Fibroblast of the conjunctiva (primary cell): ENCODE data around the gene BAIAP2L2.
"Not testable (repeated sequence)": the region's sequence is repeated elsewhere in the genome, so short reads cannot be mapped to it uniquely, and the experiment has no call there.

Source experiments
- DNase-seq: peaks from one replicate; pipeline ENCODE4 v3.0.0-alpha.2; 2010; ENCODE audit warnings: low read depth

BAIAP2L2 gene

GRCh38 chr22:38037367-38038150 is 72.9 kb downstream of the BAIAP2L2 start:
- not testable (repeated sequence) for DNase-seq

- DNase-seq: no peak
Observed at GRCh38 chr22:38036392-38037062, 74.0 kb downstream of the BAIAP2L2 start.

GRCh38 chr22:38035530-38035885 is 75.0 kb downstream of the BAIAP2L2 start:
- DNase-seq: no peak
